GM10248 (cell line): ENCODE results near the gene MYL7.

Experiments
- CTCF ChIA-PET: fragments of 300-600 bp; sonication (Branson Sonifier 250); formaldehyde crosslinking; extraction: SDS; loops from one replicate; lab custom pipeline; 2021; ENCODE audit warnings: antibody characterized with exemption; lab: Yijun Ruan, JAX
- POLR2A ChIA-PET: fragments of 350-650 bp; sonication (Branson Sonifier 250); formaldehyde crosslinking; extraction: SDS; loops from one replicate; lab custom pipeline; 2020; ENCODE audit warnings: antibody characterized with exemption; lab: Yijun Ruan, JAX
- DNase-seq: peaks from one replicate; pipeline ENCODE4 v3.0.0; 2012; ENCODE audit errors: extremely low spot score
- TF ChIP-seq, protein P1 (sequence below): IDR thresholded peaks from 2 replicates; pipeline ENCODE4 v1.5.1; 2012; ENCODE audit warnings: mild to moderate bottlenecking, low read depth; ENCODE audit errors: extremely low read depth, missing control alignments, control extremely low read depth

The MYL7 gene

GRCh38 chr7:44104860-44105771 is 36.0 kb downstream of the MYL7 start:
- TF ChIP-seq, protein P1, sequence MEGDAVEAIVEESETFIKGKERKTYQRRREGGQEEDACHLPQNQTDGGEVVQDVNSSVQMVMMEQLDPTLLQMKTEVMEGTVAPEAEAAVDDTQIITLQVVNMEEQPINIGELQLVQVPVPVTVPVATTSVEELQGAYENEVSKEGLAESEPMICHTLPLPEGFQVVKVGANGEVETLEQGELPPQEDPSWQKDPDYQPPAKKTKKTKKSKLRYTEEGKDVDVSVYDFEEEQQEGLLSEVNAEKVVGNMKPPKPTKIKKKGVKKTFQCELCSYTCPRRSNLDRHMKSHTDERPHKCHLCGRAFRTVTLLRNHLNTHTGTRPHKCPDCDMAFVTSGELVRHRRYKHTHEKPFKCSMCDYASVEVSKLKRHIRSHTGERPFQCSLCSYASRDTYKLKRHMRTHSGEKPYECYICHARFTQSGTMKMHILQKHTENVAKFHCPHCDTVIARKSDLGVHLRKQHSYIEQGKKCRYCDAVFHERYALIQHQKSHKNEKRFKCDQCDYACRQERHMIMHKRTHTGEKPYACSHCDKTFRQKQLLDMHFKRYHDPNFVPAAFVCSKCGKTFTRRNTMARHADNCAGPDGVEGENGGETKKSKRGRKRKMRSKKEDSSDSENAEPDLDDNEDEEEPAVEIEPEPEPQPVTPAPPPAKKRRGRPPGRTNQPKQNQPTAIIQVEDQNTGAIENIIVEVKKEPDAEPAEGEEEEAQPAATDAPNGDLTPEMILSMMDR = no peak
- POLR2A ChIA-PET = no interaction called here
- CTCF ChIA-PET = interaction anchor here (1.2 to 1.5 kb wide), 2 partner anchors 11 to 14 kb away, joined by 3 to 4 read pairs; no protein-coding TSS in a partner anchor
- DNase-seq = no peak

DNA sequence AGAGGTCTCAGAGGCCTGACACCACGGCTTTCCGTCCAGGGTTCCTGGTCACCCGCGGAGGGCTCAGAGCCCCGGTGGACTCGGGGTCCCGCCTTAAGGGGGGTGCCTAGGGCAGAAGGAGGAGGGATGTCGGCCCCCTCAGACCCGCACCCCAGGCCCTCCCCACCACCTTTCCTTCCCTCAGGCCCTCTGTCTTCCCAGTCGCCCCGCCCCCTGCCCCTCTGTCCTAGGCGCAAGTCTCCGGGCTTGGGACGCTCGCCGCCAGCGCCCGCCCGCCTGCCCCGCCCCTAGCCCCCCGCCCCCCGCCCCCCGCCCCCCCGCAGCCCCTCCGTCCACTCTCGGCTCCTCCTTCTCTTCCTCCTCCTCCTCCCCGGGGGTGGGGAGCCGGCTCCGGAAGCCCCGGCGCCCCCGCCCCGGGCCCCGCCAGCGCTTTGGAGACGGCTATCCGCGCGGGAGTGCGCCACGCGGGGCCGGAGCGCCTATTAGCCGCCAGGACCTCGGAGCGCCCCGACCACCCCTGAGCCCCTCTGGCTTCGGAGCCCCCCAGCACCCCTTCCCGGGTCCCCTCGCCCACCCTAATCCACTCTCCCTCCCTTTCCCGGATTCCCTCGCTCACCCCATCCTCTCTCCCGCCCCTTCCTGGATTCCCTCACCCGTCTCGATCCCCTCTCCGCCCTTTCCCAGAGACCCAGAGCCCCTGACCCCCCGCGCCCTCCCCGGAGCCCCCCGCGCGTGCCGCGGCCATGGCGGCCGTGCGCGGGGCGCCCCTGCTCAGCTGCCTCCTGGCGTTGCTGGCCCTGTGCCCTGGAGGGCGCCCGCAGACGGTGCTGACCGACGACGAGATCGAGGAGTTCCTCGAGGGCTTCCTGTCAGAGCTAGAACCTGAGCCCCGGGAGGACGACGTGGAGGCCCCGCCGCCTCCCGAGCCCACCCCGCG is 36.9 kb downstream of the MYL7 start, which contains the start of gene AEBP1:
Gene AEBP1 (plus strand): TSS at position 423 of the 937 bp plus-strand sequence. CDS start 321 bp downstream, at position 744.
- POLR2A ChIA-PET = no interaction called here
- CTCF ChIA-PET = interaction anchor here (1.5 kb wide), 1 partner anchor 13 kb away, joined by 3 read pairs; no protein-coding TSS in a partner anchor
- TF ChIP-seq, protein P1 = peak; percentile 31
- peak; percentile 62 for DNase-seq

GRCh38 chr7:44103566-44103922 is 37.6 kb downstream of the MYL7 start:
- TF ChIP-seq, protein P1 = no peak
- CTCF ChIA-PET = interaction anchor here (1.2 kb wide), 1 partner anchor 18 kb away, joined by 4 read pairs; no protein-coding TSS in a partner anchor
- POLR2A ChIA-PET = no interaction called here
- no peak for DNase-seq

GRCh38 chr7:44102846-44103565 is 38.1 kb downstream of the MYL7 start:
- DNase-seq = no peak
- POLR2A ChIA-PET = no interaction called here
- TF ChIP-seq, protein P1 = no peak
- CTCF ChIA-PET = interaction anchor here (1.2 kb wide), 1 partner anchor 18 kb away, joined by 4 read pairs; no protein-coding TSS in a partner anchor

- TF ChIP-seq, protein P1 = no peak
- ChIA-PET CTCF (interaction anchor here (1.0 to 1.3 kb wide), 4 partner anchors 9 to 21 kb away, joined by 3 to 4 read pairs (median 4); partner anchors contain the start of gene POLD2), POLR2A (interaction anchor here (0.6 kb wide), 1 partner anchor 746 kb away, joined by 3 read pairs; no protein-coding TSS in a partner anchor)
- DNase-seq = no peak
These were observed 38.9 kb downstream of the MYL7 start for GRCh38 chr7:44101966-44102845.
